Measurements from ENCODE around the gene RPL19. TPM values are rescaled to one million over a fixed set of nuclear protein-coding genes. Genes with fewer than 3 reads are reported as not detected.

Gene RPL19
- total RNA-seq, 4 donors from 2014 or later, result 2,570 to 3,363 (median 3,072) TPM

- no peak for TF ChIP-seq CTCF (IDR thresholded peaks at IDR 0.05; ENCODE audit: low read depth)
These were observed 1.9 kb upstream of the RPL19 start for GRCh38 chr17:39198186-39198566.

- no peak for TF ChIP-seq CTCF (IDR thresholded peaks at IDR 0.05; ENCODE audit: low read depth)
These were observed 338 bp upstream of the RPL19 start for GRCh38 chr17:39199820-39200069.

DNA sequence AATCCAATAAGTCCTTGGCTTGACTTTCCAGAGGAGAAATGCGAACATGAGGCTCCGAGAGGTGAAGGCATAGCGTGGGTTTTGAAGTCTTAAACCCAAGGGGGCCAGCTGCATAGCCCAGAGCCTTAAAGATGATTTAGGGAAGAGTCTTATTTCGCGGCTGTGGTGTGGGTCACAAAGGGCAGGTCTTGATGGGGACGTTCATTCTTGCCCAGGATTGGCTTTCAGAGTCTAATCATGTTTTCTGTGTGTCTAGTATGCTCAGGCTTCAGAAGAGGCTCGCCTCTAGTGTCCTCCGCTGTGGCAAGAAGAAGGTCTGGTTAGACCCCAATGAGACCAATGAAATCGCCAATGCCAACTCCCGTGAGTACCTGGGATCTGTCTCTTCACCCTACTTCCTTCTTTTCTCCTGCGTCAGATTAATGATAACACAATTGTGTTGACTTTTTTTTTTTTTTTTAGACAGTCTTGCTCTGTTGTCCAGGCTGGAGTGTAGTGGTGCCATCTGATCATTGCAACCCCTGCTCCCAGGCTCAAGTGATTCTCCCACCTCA lies 951 bp downstream of the RPL19 start:
- no peak for TF ChIP-seq CTCF (IDR thresholded peaks at IDR 0.05; ENCODE audit: low read depth)

- TF ChIP-seq CTCF (IDR thresholded peaks at IDR 0.05; ENCODE audit: low read depth), result no peak
These were observed 4.2 kb downstream of the RPL19 start for GRCh38 chr17:39204245-39204644.

- TF ChIP-seq CTCF (IDR thresholded peaks at IDR 0.05; ENCODE audit: low read depth), result no peak
These were observed 5.0 kb downstream of the RPL19 start for GRCh38 chr17:39205112-39205526.

- no peak for TF ChIP-seq CTCF (IDR thresholded peaks at IDR 0.05; ENCODE audit: low read depth)
These were observed 8.1 kb downstream of the RPL19 start for GRCh38 chr17:39208136-39208535.

- no peak for TF ChIP-seq CTCF (IDR thresholded peaks at IDR 0.05; ENCODE audit: low read depth)
These were observed 8.8 kb downstream of the RPL19 start for GRCh38 chr17:39208893-39209292.

Data from subcutaneous adipose tissue (tissue), 4 donors.